Uterus (tissue), 4 donors: ENCODE results near the gene CA5B. TPM values are rescaled to one million over a fixed set of nuclear protein-coding genes. Genes with fewer than 3 reads are reported as not detected.

Experiments used
- DNase-seq, 2 donors: peaks; one replicate each; pipeline ENCODE4 v3.0.0-alpha.2; 2019 to 2020
- H3K27ac ChIP-seq, 2 donors: fragments of 200-600 bp; sonication (generic); 1 replicate in 1 of 2; 2 replicates in 1 of 2; pipeline ENCODE4 v1.5.1; 2016 to 2018
- H3K27me3 ChIP-seq, 2 donors: fragments of 200-600 bp; sonication (generic); one replicate each; pipeline ENCODE4 v1.5.1; 2018 to 2019; ENCODE audit warnings: control low read depth in 1 of 2
- H3K36me3 ChIP-seq, 2 donors: fragments of 200-600 bp; sonication (generic); one replicate each; pipeline ENCODE4 v1.5.1; 2019; ENCODE audit warnings: control low read depth in 1 of 2
- H3K4me1 ChIP-seq, 2 donors: fragments of 200-600 bp; sonication (generic); one replicate each; pipeline ENCODE4 v1.5.1; 2018 to 2019; ENCODE audit warnings: control low read depth in 1 of 2
- H3K4me3 ChIP-seq, 2 donors: fragments of 200-600 bp; sonication (generic); 1 replicate in 1 of 2; 2 replicates in 1 of 2; pipeline ENCODE4 v1.5.1; 2018 to 2019; ENCODE audit warnings: mild to moderate bottlenecking in 1 of 2
- H3K9me3 ChIP-seq, 2 donors: fragments of 200-600 bp; sonication (generic); one replicate each; pipeline ENCODE4 v1.5.1; 2019; ENCODE audit warnings: control low read depth in 1 of 2
- CTCF ChIP-seq, 4 experiments: fragments of 200-600 bp in 2 of 4; fragments of 450-650 bp in 2 of 4; sonication (generic) in 2 of 4; IDR thresholded peaks; one replicate each; pipeline ENCODE4 v1.5.1; 2016 to 2019; ENCODE audit warnings: antibody characterized with exemption in 4 of 4, mild to moderate bottlenecking in 2 of 4, moderate library complexity in 1 of 4
- POLR2A ChIP-seq, 2 donors: fragments of 450-650 bp; IDR thresholded peaks; one replicate each; pipeline ENCODE4 v1.6.1; 2016; ENCODE audit warnings: antibody characterized with exemption in 2 of 2, mild to moderate bottlenecking in 1 of 2, moderate library complexity in 1 of 2
- intact Hi-C: fragments of 100-400 bp; cut with DNase I; formaldehyde crosslinking; loops from one replicate; pipeline ENCODE4 v1.15.1; 2023; ENCODE audit warnings: low total_unique reads
- total RNA-seq, 4 donors: library from RNA; depleted of rRNA in 3 of 4; stranded (reverse); fragments of >200 nt in 3 of 4; gene quantifications; one replicate each; pipeline versions ENCODE4 v1.1.0 to v1.2.4, GENCODE V29; 2014 to 2023
- donor health status: DM: yes; HTN: yes; CAD: no.

CA5B gene
- total RNA-seq, 4 donors from 2014 or later, result 2.6 to 35.8 (median 15.0) TPM

- intact Hi-C loops, result no loop called here
- no peaks in the 10 kb centered on the region for H3K36me3 ChIP-seq
Observed at GRCh38 chrX:15812192-15812938, 74.3 kb downstream of the CA5B start.

GRCh38 chrX:15813416-15813815 lies 75.3 kb downstream of the CA5B start:
- intact Hi-C loops, result no loop called here
- no peaks in the 10 kb centered on the region for H3K36me3 ChIP-seq
- H3K27me3 ChIP-seq, result no peaks in the 10 kb centered on the region
- TF ChIP-seq CTCF (IDR thresholded peaks at IDR 0.05), result no peak
- no peak for TF ChIP-seq POLR2A (IDR thresholded peaks at IDR 0.05)
- no peak overlapping the region for H3K27ac ChIP-seq
- H3K4me3 ChIP-seq, result no peak overlapping the region
- DNase-seq, result no peak
- no peaks in the 10 kb centered on the region for H3K4me1 ChIP-seq
- no peaks in the 10 kb centered on the region for H3K9me3 ChIP-seq

More at GRCh38 chrX:15812192-15812938, 74.3 kb downstream of the CA5B start:
- no peak for TF ChIP-seq POLR2A (IDR thresholded peaks at IDR 0.05)
- TF ChIP-seq CTCF (IDR thresholded peaks at IDR 0.05), result no peak
- Histone ChIP-seq H3K4me3 (no peak overlapping the region), H3K4me1 (no peaks in the 10 kb centered on the region), H3K27me3 (no peaks in the 10 kb centered on the region), H3K27ac (no peak overlapping the region), H3K9me3 (no peaks in the 10 kb centered on the region)
- DNase-seq, result no peak

- H3K27me3 ChIP-seq, result no peaks in the 10 kb centered on the region
- H3K36me3 ChIP-seq, result no peaks in the 10 kb centered on the region
- no peak overlapping the region for H3K27ac ChIP-seq
Observed at GRCh38 chrX:15814771-15815365, 76.8 kb downstream of the CA5B start.

GRCh38 chrX:15815779-15816437 lies 77.8 kb downstream of the CA5B start:
- Histone ChIP-seq H3K27me3 (no peaks in the 10 kb centered on the region), H3K27ac (no peak overlapping the region), H3K9me3 (no peaks in the 10 kb centered on the region), H3K4me3 (no peak overlapping the region), H3K4me1 (no peaks in the 10 kb centered on the region), H3K36me3 (no peaks in the 10 kb centered on the region)
- TF ChIP-seq CTCF (IDR thresholded peaks at IDR 0.05) (no peak), POLR2A (IDR thresholded peaks at IDR 0.05) (no peak)
- DNase-seq, result no peak
- intact Hi-C loops, result no loop called here

More at GRCh38 chrX:15814771-15815365, 76.8 kb downstream of the CA5B start:
- no peaks in the 10 kb centered on the region for H3K9me3 ChIP-seq
- no peak for DNase-seq
- TF ChIP-seq CTCF (IDR thresholded peaks at IDR 0.05), result no peak
- H3K4me3 ChIP-seq, result no peak overlapping the region
- H3K4me1 ChIP-seq, result no peaks in the 10 kb centered on the region
- intact Hi-C loops, result no loop called here

- Histone ChIP-seq H3K9me3 (no peaks in the 10 kb centered on the region), H3K36me3 (no peaks in the 10 kb centered on the region), H3K27me3 (no peaks in the 10 kb centered on the region), H3K4me1 (no peaks in the 10 kb centered on the region), H3K4me3 (no peak overlapping the region), H3K27ac (no peak overlapping the region)
- no peak for TF ChIP-seq POLR2A (IDR thresholded peaks at IDR 0.05)
- TF ChIP-seq CTCF (IDR thresholded peaks at IDR 0.05), result no peak
- DNase-seq, result no peak
- intact Hi-C loops, result no loop called here
Observed at GRCh38 chrX:15816438-15816809, 78.4 kb downstream of the CA5B start.
